Fibroblast of skin of left quadriceps (primary cell): ENCODE results near the gene RGS21.
A peak's percentile ranks its signal among the peaks of the same experiment; 100 is the strongest.
"Not testable (repeated sequence)": the region's sequence is repeated elsewhere in the genome, so short reads cannot be mapped to it uniquely, and the experiment has no call there.

Experiments used
- DNase-seq, 2 experiments: peaks; one replicate each; pipeline ENCODE4 v3.0.0-alpha.2; 2013; ENCODE audit warnings: low read depth in 2 of 2

The RGS21 gene

GRCh38 chr1:192316942-192317450 lies at the start of gene RGS21:
Gene RGS21 (plus strand): TSS chr1:192316992. CDS start chr1:192343037, 26,045 bp downstream.
- peak; percentile 46 to 47 for DNase-seq

DNA sequence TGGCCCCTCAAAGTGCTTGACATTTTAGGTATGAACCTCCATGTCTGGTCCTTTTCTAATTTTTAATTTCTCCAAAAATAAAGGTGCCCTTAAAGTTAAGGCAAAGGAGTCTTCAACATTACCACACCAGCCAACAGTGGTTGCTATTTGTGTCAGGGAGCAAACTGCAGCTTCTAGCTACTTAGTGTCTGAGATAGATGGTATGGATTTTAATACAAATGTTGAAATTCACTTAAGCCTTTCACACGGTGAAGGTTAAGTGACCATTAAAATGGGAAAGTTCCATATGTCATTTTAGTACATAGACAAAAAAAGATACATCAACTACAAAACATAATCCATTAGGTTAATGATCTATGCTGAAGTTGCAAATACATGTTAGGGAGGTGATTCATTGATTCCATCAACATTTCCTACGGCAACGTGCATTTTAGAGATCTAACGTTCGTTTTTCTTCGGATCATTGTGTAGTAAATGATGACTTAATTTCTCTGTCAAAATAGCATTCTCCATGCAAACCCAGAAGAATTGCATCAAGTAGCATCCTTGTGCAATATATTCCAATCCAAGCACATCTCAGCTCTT lies 48.2 kb upstream of the RGS21 start:
- DNase-seq: no peak

GRCh38 chr1:192270398-192270797 lies 46.4 kb upstream of the RGS21 start:
- no peak for DNase-seq

GRCh38 chr1:192272732-192273131 lies 44.1 kb upstream of the RGS21 start:
- no peak for DNase-seq

DNA sequence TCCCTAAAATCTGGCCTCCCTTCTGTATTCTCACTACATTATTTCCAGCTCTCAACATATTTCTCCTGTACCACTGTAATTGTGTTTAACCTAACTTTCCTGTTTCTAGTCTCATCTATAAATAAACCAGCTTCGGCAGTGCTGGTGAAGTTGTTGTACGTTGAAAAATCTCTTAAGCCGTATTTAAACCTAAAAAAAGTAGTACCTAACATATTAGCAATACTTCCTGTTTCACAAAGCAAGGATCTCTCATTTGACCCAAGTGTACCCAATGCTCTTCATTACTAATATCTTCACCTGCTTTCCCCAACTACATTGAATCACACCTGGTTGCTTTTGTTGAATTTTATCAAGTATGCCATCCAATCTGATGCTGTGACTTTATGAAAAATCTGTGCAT lies 42.2 kb upstream of the RGS21 start:
- DNase-seq: no peak

GRCh38 chr1:192277635-192278034 lies 39.2 kb upstream of the RGS21 start:
- DNase-seq: no peak

DNA sequence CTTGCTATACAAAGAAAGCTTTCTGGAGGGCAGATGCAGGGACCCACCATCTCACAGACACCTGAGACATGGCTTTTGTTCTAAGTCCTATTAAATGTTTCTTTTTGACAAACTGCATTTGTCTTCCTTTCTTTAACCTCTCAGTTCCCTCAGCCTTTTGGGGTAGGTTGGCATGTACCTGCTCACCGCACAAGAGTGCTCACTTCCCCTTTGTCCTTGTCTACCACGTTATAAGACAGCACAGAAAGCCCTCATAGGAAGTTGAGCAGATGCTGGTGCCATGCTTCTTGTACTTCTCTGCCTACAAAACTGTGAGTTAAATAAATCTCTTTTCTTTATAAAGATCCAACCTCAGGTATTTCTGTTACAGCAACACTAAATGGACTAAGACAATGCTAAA lies 31.9 kb upstream of the RGS21 start:
- DNase-seq: no peak

GRCh38 chr1:192303029-192303428 lies 13.8 kb upstream of the RGS21 start:
- DNase-seq: peak; percentile 13 to 18

DNA sequence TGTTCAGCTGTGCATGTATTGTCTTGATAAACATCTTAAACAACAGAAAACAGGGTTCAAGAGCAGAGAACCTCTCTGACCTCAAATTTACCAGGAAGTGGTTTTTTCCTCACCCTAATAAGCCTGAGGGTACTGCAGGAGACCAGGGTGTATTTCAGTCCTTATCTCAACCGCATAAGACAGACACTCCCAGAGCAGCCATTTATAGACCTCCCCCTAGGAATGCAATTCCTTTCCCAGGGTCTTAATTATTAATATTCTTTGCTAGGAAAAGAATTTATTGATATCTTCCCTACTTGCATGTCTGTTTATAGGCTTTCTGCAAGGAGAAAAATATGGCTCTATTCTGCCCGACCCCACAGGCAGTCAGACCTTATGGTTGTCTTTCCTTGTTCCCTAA lies 8.5 kb upstream of the RGS21 start:
- DNase-seq: not testable (repeated sequence)

GRCh38 chr1:192311281-192311680 lies 5.5 kb upstream of the RGS21 start:
- DNase-seq: peak; percentile 25 to 45

GRCh38 chr1:192327997-192328396 lies 11.2 kb downstream of the RGS21 start:
- DNase-seq: no peak

GRCh38 chr1:192342842-192343241 lies 26.1 kb downstream of the RGS21 start:
- DNase-seq: no peak

GRCh38 chr1:192343344-192343743 lies 26.6 kb downstream of the RGS21 start:
- no peak for DNase-seq

DNA sequence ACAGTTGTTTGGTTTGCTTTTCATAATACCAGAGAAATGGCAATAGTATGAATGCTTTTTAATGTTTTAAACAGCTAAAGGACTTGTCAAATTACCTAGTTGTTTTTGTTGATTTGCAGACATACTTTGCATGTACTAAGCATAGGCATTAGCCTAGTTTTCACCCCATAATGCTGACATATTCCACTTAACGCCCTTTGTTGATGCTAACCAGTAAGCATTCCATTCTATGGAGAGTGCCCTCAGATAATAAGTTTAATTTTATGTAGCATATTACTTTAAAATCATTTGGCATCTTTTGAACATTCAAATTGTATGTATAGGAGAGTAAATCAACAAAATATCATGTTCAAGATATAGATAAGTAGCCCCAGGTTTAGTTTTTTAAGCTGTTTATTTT lies 32.5 kb downstream of the RGS21 start:
- DNase-seq: no peak

DNA sequence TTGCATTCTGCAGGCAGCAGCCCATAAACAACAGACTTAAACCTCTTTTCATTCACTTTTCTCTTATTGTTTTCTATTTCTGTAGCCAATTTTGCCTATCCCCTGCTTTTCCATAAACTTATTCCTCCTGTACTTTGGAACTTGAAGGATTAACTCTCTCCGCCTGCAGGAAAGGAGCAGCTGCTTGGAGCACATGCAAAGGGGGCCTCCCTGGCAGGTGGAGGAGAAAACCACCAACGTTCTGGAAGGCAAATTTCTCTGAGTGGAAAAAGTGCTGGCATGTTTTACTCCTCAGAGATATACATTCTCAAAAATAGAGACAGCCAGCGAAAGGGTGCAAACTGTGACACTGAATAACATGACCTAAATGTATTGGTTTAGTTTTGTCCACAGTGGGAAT lies 33.6 kb downstream of the RGS21 start:
- no peak for DNase-seq

- DNase-seq: no peak
These were observed 34.8 kb downstream of the RGS21 start for GRCh38 chr1:192351550-192351949.

DNA sequence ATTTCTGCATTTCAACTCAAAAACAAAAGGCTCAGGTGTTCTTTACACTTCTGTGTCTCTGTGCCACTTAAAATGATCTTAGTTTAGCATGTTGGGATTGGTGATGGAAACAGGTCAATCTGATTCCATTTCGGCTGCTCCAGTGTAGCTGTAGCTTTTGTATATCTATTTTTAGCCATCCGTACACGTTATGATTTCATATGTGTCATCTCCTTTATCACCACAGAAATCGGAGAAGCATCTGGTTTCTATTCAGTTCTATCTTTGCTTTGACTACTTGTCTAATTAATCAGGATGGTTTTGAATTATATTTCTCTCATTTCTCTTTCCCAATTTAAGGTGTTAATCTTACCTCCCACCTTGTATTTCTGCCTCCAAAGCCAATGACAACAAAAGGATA lies 41.1 kb downstream of the RGS21 start:
- DNase-seq: peak; percentile 25 to 27

GRCh38 chr1:192358402-192358801 lies 41.6 kb downstream of the RGS21 start:
- DNase-seq: no peak

- DNase-seq: no peak
These were observed 42.0 kb downstream of the RGS21 start for GRCh38 chr1:192358822-192359221.

- no peak for DNase-seq
These were observed 46.4 kb downstream of the RGS21 start for GRCh38 chr1:192363177-192363576.

DNA sequence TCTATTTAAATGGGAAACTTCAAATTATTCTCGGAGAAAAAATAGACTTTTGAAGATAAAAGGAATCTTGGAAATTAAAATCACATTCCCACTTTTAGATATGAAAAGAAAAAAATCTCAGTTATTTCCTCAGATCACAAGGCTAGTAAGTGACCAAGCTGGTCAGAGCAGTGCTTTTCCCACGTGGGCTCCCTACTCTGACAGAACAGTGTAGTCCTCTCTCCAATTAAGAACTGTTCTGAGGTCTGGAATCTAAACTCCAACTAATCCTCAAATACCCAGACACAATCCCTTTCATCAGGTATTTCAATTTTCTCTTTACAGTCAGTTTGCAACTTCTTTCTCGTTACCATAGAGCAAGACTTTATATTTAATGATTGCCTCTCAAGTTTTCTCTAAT lies 50.6 kb downstream of the RGS21 start:
- DNase-seq: no peak

GRCh38 chr1:192375306-192375705 lies 58.5 kb downstream of the RGS21 start:
- DNase-seq: no peak

- no peak for DNase-seq
These were observed 59.6 kb downstream of the RGS21 start for GRCh38 chr1:192376374-192376773.

DNA sequence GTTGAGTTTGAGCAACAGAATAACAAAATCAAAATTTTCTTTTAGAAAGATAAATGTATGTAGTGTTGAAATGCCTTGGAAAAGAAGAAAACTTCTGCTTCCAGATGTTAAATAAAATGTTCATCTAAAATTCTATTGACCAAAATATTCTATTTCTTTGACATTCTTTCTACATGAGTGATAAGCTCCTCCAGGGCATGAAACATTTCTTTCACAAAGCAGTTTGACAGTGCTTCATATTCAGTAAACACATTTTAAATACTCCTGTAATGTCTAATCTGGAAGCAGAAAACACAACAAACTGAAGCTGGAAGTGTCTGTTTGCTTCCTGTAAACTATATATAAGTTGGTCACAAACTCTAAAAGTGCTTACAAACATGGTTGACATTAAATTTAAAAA lies 61.5 kb downstream of the RGS21 start:
- no peak for DNase-seq
